ENCODE results near the gene SGMS1.

GRCh38 chr10:50398381-50398780 lies 225.4 kb downstream of the SGMS1 start:
- TF ChIP-seq MAZ (IDR thresholded peaks at IDR 0.05; ENCODE audit: borderline replicate concordance, low read depth, low read length) = no peak
- no peak for TF ChIP-seq MAX (IDR thresholded peaks at IDR 0.05)
- TF ChIP-seq RAD21 (conservative IDR thresholded peaks at IDR 0.05 in 1 of 2, IDR thresholded peaks at IDR 0.05 in 1 of 2) = no peak
- no peak for TF ChIP-seq POLR2AphosphoS2 (conservative IDR thresholded peaks at IDR 0.05; ENCODE audit: low read length)
- TF ChIP-seq CTCF (IDR thresholded peaks at IDR 0.05) = no peak
- no peak for TF ChIP-seq JUNB (IDR thresholded peaks at IDR 0.05)
- TF ChIP-seq CEBPB (IDR thresholded peaks at IDR 0.05) = no peak
- no peak for TF ChIP-seq CHD4 (IDR thresholded peaks at IDR 0.05; ENCODE audit: borderline replicate concordance)
- no peak for TF ChIP-seq POLR2A (IDR thresholded peaks at IDR 0.05; ENCODE audit: low read length)
- TF ChIP-seq CBX8 (IDR thresholded peaks at IDR 0.05) = no peak

Measured in A549 (cell line).